Karpas-422 (cell line): ENCODE data around the gene ASB15. TPM values are rescaled to one million over a fixed set of nuclear protein-coding genes. Genes with fewer than 3 reads are reported as not detected.

Experiments used
- DNase-seq: peaks from one replicate; pipeline ENCODE4 v3.0.0-alpha.2; 2015
- H2AFZ ChIP-seq: fragments of 200-600 bp; sonication (generic); 2 replicates; pipeline ENCODE4 v1.6.1; 2014; ENCODE audit warnings: antibody characterized with exemption, low read length, mixed read lengths
- H3K27ac ChIP-seq: fragments of 200-600 bp; sonication (generic); 2 replicates; pipeline ENCODE4 v1.5.1; 2014; ENCODE audit warnings: mild to moderate bottlenecking, low read length, moderate library complexity
- H3K27me3 ChIP-seq: fragments of 200-600 bp; sonication (generic); 2 replicates; pipeline ENCODE4 v1.6.1; 2014; ENCODE audit warnings: low read length, mixed read lengths
- H3K36me3 ChIP-seq: fragments of 200-600 bp; sonication (generic); 2 replicates; pipeline ENCODE4 v1.6.1; 2014; ENCODE audit warnings: low read length, mixed read lengths; ENCODE audit not compliant: insufficient read depth
- H3K4me1 ChIP-seq: fragments of 200-600 bp; sonication (generic); 2 replicates; pipeline ENCODE4 v1.6.1; 2014; ENCODE audit warnings: mild to moderate bottlenecking, low read length, mixed read lengths
- H3K4me2 ChIP-seq: fragments of 200-600 bp; sonication (generic); 2 replicates; pipeline ENCODE4 v1.6.1; 2014; ENCODE audit warnings: low read length, low read depth, mild to moderate bottlenecking; ENCODE audit not compliant: poor library complexity, severe bottlenecking
- H3K4me3 ChIP-seq: fragments of 200-600 bp; sonication (generic); 2 replicates; pipeline ENCODE4 v1.5.1; 2014; ENCODE audit warnings: mild to moderate bottlenecking, antibody characterized with exemption, low read length, mixed read lengths
- H3K79me2 ChIP-seq: fragments of 200-600 bp; sonication (generic); 2 replicates; pipeline ENCODE4 v1.6.1; 2014; ENCODE audit warnings: mild to moderate bottlenecking, low read length, mixed read lengths
- H3K9ac ChIP-seq: fragments of 200-600 bp; sonication (generic); 2 replicates; pipeline ENCODE4 v1.6.0; 2014; ENCODE audit warnings: low read length
- H3K9me2 ChIP-seq: fragments of 200-600 bp; sonication (generic), shearing (Covaris generic); replicated peaks from 2 replicates; pipeline ENCODE4 v1.6.0; 2014; ENCODE audit warnings: mild to moderate bottlenecking, low read length, moderate library complexity; ENCODE audit not compliant: insufficient read depth
- H3K9me3 ChIP-seq: fragments of 300-700, 200-600 bp; sonication (generic); 2 replicates; pipeline ENCODE4 v1.6.1; 2014; ENCODE audit warnings: low read length, mixed read lengths
- H4K20me1 ChIP-seq: fragments of 200-600 bp; sonication (generic); 2 replicates; pipeline ENCODE4 v1.6.1; 2014; ENCODE audit warnings: mild to moderate bottlenecking, antibody characterized with exemption, low read length, low read depth; ENCODE audit not compliant: insufficient read depth
- total RNA-seq: library from RNA; depleted of rRNA; stranded (reverse); fragments of >200 nt; shearing (Covaris generic); gene quantifications from 2 replicates; pipeline ENCODE4 v1.2.3, GENCODE V29; 2014; ENCODE audit warnings: low replicate concordance

ASB15 gene
- total RNA-seq, 1 experiment from 2014 or later: 0.04 TPM

- Histone ChIP-seq H3K4me2 (no peak overlapping the region), H3K4me3 (no peak overlapping the region), H3K79me2 (no peaks in the 10 kb centered on the region), H3K4me1 (no peaks in the 10 kb centered on the region), H3K36me3 (peaks cover 11% of the 10 kb centered on the region; the same call in 1 of the 2 replicates), H3K9me2 (no peaks in the 10 kb centered on the region), H3K27me3 (no peaks in the 10 kb centered on the region), H2AFZ (no peak overlapping the region), H3K9ac (no peak overlapping the region), H3K27ac (no peak overlapping the region), H3K9me3 (no peaks in the 10 kb centered on the region), H4K20me1 (peaks cover 5% of the 10 kb centered on the region; the same call in 1 of the 2 replicates)
- DNase-seq: no peak
These were observed 75.6 kb downstream of the ASB15 start for GRCh38 chr7:123677061-123677715.

- DNase-seq: no peak
- Histone ChIP-seq H3K4me3 (no peak overlapping the region), H3K9me2 (no peaks in the 10 kb centered on the region), H3K27me3 (no peaks in the 10 kb centered on the region), H3K36me3 (peaks cover 22% of the 10 kb centered on the region; the same call in 1 of the 2 replicates), H3K79me2 (no peaks in the 10 kb centered on the region), H3K27ac (no peak overlapping the region), H3K9me3 (no peaks in the 10 kb centered on the region), H2AFZ (no peak overlapping the region), H3K4me1 (no peaks in the 10 kb centered on the region), H4K20me1 (peaks cover 5% of the 10 kb centered on the region; the same call in 1 of the 2 replicates), H3K9ac (no peak overlapping the region), H3K4me2 (no peak overlapping the region)
These were observed 78.0 kb downstream of the ASB15 start for GRCh38 chr7:123679614-123680013.

- peaks cover 8% of the 10 kb centered on the region for H3K4me1 ChIP-seq
- H3K4me2 ChIP-seq: no peak overlapping the region
- H3K4me3 ChIP-seq: no peak overlapping the region
- peaks cover 5% of the 10 kb centered on the region; the same call in 1 of the 2 replicates for H4K20me1 ChIP-seq
- no peaks in the 10 kb centered on the region for H3K27me3 ChIP-seq
- H3K27ac ChIP-seq: no peak overlapping the region
- no peak overlapping the region for H3K9ac ChIP-seq
- H3K36me3 ChIP-seq: peaks cover 22% of the 10 kb centered on the region; the same call in 1 of the 2 replicates
- H2AFZ ChIP-seq: no peak overlapping the region
- no peak for DNase-seq
- no peaks in the 10 kb centered on the region for H3K79me2 ChIP-seq
- no peaks in the 10 kb centered on the region for H3K9me3 ChIP-seq
- no peaks in the 10 kb centered on the region for H3K9me2 ChIP-seq
These were observed 79.0 kb downstream of the ASB15 start for GRCh38 chr7:123680580-123680979.

GRCh38 chr7:123681561-123681960 lies 79.9 kb downstream of the ASB15 start:
- Histone ChIP-seq H4K20me1 (peaks cover 5% of the 10 kb centered on the region; the same call in 1 of the 2 replicates), H3K9ac (no peak overlapping the region), H3K27ac (no peak overlapping the region), H3K27me3 (no peaks in the 10 kb centered on the region), H3K79me2 (no peaks in the 10 kb centered on the region), H2AFZ (no peak overlapping the region), H3K4me3 (no peak overlapping the region), H3K4me2 (no peak overlapping the region), H3K9me3 (no peaks in the 10 kb centered on the region), H3K36me3 (peaks cover 22% of the 10 kb centered on the region; the same call in 1 of the 2 replicates), H3K4me1 (peaks cover 10% of the 10 kb centered on the region), H3K9me2 (no peaks in the 10 kb centered on the region)
- DNase-seq: no peak

GRCh38 chr7:123682690-123683089 lies 81.1 kb downstream of the ASB15 start:
- Histone ChIP-seq H3K36me3 (peaks cover 22% of the 10 kb centered on the region; the same call in 1 of the 2 replicates), H3K27ac (no peak overlapping the region), H3K9ac (no peak overlapping the region), H2AFZ (no peak overlapping the region), H3K4me3 (no peak overlapping the region), H3K27me3 (no peaks in the 10 kb centered on the region), H4K20me1 (peaks cover 5% of the 10 kb centered on the region; the same call in 1 of the 2 replicates), H3K79me2 (no peaks in the 10 kb centered on the region), H3K4me2 (no peak overlapping the region), H3K4me1 (peaks cover 10% of the 10 kb centered on the region), H3K9me2 (no peaks in the 10 kb centered on the region), H3K9me3 (no peaks in the 10 kb centered on the region)
- peak; percentile 83 for DNase-seq

- Histone ChIP-seq H3K9me3 (no peaks in the 10 kb centered on the region), H3K9ac (no peak overlapping the region), H3K4me3 (no peak overlapping the region), H3K79me2 (peaks cover 6% of the 10 kb centered on the region; the same call in 1 of the 2 replicates), H3K27ac (no peak overlapping the region), H2AFZ (no peak overlapping the region), H3K4me1 (peaks cover 10% of the 10 kb centered on the region), H3K27me3 (no peaks in the 10 kb centered on the region), H3K36me3 (peaks cover 29% of the 10 kb centered on the region; the same call in 1 of the 2 replicates), H3K9me2 (no peaks in the 10 kb centered on the region), H4K20me1 (no peaks in the 10 kb centered on the region), H3K4me2 (no peak overlapping the region)
- DNase-seq: no peak
These were observed 85.5 kb downstream of the ASB15 start for GRCh38 chr7:123687161-123687560.

GRCh38 chr7:123687727-123688126 lies 86.1 kb downstream of the ASB15 start:
- H3K27me3 ChIP-seq: no peaks in the 10 kb centered on the region
- no peak overlapping the region for H2AFZ ChIP-seq
- no peak for DNase-seq
- H3K27ac ChIP-seq: no peak overlapping the region
- H3K79me2 ChIP-seq: peaks cover 6% of the 10 kb centered on the region; the same call in 1 of the 2 replicates
- H3K36me3 ChIP-seq: peaks cover 33% of the 10 kb centered on the region; the same call in 1 of the 2 replicates
- H4K20me1 ChIP-seq: no peaks in the 10 kb centered on the region
- no peak overlapping the region for H3K4me3 ChIP-seq
- no peak overlapping the region for H3K4me2 ChIP-seq
- H3K9me3 ChIP-seq: no peaks in the 10 kb centered on the region
- no peak overlapping the region for H3K9ac ChIP-seq
- H3K9me2 ChIP-seq: no peaks in the 10 kb centered on the region
- H3K4me1 ChIP-seq: peaks cover 10% of the 10 kb centered on the region
